Activated CD4-positive, CD25-positive, alpha-beta regulatory T cell treated with anti-CD3 and anti-CD28 coated beads, Interleukin-2, amount 50 U/mL, for 72 hours (primary cell): Measurements from ENCODE around the gene RTF1.
"Not testable (repeated sequence)": the region's sequence is repeated elsewhere in the genome, so short reads cannot be mapped to it uniquely, and the experiment has no call there.

Source experiments
- DNase-seq: peaks from one replicate; pipeline ENCODE4 v3.0.0; 2021

RTF1 gene

GRCh38 chr15:41416742-41417417 is at the start of gene RTF1:
Gene RTF1 (plus strand): TSS chr15:41417095. CDS start chr15:41417116, 21 bp downstream.
- DNase-seq, result peak; percentile 100

GRCh38 chr15:41367418-41367817 is 49.5 kb upstream of the RTF1 start:
- no peak for DNase-seq

GRCh38 chr15:41377978-41378377 is 38.9 kb upstream of the RTF1 start:
- no peak for DNase-seq

- DNase-seq, result not testable (repeated sequence)
Observed at GRCh38 chr15:41383974-41384749, 32.7 kb upstream of the RTF1 start.

- DNase-seq, result no peak
Observed at GRCh38 chr15:41387646-41388045, 29.2 kb upstream of the RTF1 start.

- no peak for DNase-seq
Observed at GRCh38 chr15:41392659-41393058, 24.2 kb upstream of the RTF1 start.

GRCh38 chr15:41394924-41395323 is 22.0 kb upstream of the RTF1 start:
- DNase-seq, result no peak

- no peak for DNase-seq
Observed at GRCh38 chr15:41396111-41396510, 20.8 kb upstream of the RTF1 start.

GRCh38 chr15:41401904-41402267 is 15.0 kb upstream of the RTF1 start:
- DNase-seq, result no peak

- no peak for DNase-seq
Observed at GRCh38 chr15:41407341-41407740, 9.6 kb upstream of the RTF1 start.

GRCh38 chr15:41408234-41408641 is 8.7 kb upstream of the RTF1 start:
- no peak for DNase-seq

GRCh38 chr15:41411031-41411430 is 5.9 kb upstream of the RTF1 start:
- DNase-seq, result no peak

- DNase-seq, result no peak
Observed at GRCh38 chr15:41411441-41411840, 5.5 kb upstream of the RTF1 start.

- no peak for DNase-seq
Observed at GRCh38 chr15:41416128-41416741, 660 bp upstream of the RTF1 start.

- DNase-seq, result no peak
Observed at GRCh38 chr15:41417418-41418195, 712 bp downstream of the RTF1 start.

GRCh38 chr15:41423979-41424659 is 7.2 kb downstream of the RTF1 start:
- no peak for DNase-seq

- DNase-seq, result no peak
Observed at GRCh38 chr15:41424809-41425208, 7.9 kb downstream of the RTF1 start.

GRCh38 chr15:41425907-41426306 is 9.0 kb downstream of the RTF1 start:
- not testable (repeated sequence) for DNase-seq

GRCh38 chr15:41429003-41429890 is 12.4 kb downstream of the RTF1 start:
- DNase-seq, result no peak

GRCh38 chr15:41435037-41435786 is 18.3 kb downstream of the RTF1 start:
- DNase-seq, result no peak

GRCh38 chr15:41437448-41437847 is 20.6 kb downstream of the RTF1 start:
- DNase-seq, result no peak
